GM13977 (cell line): ENCODE data around the gene CMYA5.

Source experiments
- DNase-seq: peaks from one replicate; pipeline ENCODE4 v3.0.0; 2012; ENCODE audit warnings: low spot score
- in situ Hi-C: fragments of 300-500 bp; cut with MboI; formaldehyde crosslinking; loops from one replicate; pipeline ENCODE4 v1.12.0; 2022; ENCODE audit warnings: low sequenced_read_pairs, low pct_unique_long_range_greater_than_20kb, mixed read lengths, inconsistent platforms; ENCODE audit not compliant: unreplicated experiment
- TF ChIP-seq, protein P1 (sequence below): IDR thresholded peaks from 2 replicates; pipeline ENCODE4 v1.5.1; 2012; ENCODE audit warnings: mild to moderate bottlenecking, control low read depth; ENCODE audit not compliant: insufficient read depth; ENCODE audit errors: extremely low read depth, missing control alignments

Gene CMYA5

DNA sequence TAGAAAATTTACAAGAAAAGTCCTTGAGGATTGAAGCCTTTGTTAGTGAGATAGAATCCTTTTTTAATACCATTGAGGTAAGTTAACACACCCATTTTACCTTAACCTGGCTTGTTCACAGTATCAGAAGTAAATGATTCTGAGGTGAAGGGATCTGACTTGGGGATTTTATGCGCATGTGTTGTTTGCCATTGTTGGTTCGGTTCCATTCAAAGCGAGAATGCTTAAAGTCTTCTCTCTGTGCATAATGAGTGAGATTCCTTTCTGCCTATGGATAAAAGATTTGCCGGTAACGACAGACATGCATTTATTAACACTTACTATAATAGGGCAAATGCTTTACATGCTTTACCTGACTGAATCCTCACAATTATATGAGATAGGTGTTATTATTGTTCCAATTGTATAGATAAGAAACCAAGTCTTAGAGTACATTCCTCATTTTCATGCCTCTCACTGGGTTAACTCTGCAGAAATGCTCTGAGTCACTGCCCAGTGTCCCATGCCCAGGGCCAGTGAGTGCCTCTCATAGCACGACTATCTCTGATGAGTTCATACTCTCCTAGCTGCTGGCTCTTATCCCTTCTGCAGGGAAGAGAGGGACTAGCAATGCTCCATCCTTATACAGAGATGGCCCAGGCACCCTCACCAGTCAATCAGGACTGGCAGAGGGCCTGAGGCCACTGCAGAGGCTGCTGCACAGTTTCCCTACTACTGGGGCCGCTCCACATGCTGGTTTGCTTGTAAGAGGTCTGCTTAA is 54.4 kb downstream of the CMYA5 start:
- TF ChIP-seq, protein P1, sequence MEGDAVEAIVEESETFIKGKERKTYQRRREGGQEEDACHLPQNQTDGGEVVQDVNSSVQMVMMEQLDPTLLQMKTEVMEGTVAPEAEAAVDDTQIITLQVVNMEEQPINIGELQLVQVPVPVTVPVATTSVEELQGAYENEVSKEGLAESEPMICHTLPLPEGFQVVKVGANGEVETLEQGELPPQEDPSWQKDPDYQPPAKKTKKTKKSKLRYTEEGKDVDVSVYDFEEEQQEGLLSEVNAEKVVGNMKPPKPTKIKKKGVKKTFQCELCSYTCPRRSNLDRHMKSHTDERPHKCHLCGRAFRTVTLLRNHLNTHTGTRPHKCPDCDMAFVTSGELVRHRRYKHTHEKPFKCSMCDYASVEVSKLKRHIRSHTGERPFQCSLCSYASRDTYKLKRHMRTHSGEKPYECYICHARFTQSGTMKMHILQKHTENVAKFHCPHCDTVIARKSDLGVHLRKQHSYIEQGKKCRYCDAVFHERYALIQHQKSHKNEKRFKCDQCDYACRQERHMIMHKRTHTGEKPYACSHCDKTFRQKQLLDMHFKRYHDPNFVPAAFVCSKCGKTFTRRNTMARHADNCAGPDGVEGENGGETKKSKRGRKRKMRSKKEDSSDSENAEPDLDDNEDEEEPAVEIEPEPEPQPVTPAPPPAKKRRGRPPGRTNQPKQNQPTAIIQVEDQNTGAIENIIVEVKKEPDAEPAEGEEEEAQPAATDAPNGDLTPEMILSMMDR = no peak
- in situ Hi-C loops = no loop called here
- no peak for DNase-seq

DNA sequence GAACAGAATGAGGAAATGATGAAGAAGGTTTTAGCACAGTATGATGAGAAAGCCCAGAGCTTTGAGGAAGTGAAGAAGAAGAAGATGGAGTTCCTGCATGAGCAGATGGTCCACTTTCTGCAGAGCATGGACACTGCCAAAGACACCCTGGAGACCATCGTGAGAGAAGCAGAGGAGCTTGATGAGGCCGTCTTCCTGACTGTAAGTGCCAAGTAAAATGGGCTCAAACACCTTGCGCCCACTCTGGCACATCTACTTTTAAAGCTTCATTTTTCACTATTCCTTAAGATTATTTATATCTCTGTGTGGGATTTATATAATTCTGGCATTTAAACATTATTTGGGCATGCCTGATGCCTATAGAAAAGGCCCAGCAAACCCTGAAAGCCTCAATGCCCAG is 55.6 kb downstream of the CMYA5 start:
- TF ChIP-seq, protein P1 = no peak
- in situ Hi-C loops = no loop called here
- DNase-seq = no peak

DNA sequence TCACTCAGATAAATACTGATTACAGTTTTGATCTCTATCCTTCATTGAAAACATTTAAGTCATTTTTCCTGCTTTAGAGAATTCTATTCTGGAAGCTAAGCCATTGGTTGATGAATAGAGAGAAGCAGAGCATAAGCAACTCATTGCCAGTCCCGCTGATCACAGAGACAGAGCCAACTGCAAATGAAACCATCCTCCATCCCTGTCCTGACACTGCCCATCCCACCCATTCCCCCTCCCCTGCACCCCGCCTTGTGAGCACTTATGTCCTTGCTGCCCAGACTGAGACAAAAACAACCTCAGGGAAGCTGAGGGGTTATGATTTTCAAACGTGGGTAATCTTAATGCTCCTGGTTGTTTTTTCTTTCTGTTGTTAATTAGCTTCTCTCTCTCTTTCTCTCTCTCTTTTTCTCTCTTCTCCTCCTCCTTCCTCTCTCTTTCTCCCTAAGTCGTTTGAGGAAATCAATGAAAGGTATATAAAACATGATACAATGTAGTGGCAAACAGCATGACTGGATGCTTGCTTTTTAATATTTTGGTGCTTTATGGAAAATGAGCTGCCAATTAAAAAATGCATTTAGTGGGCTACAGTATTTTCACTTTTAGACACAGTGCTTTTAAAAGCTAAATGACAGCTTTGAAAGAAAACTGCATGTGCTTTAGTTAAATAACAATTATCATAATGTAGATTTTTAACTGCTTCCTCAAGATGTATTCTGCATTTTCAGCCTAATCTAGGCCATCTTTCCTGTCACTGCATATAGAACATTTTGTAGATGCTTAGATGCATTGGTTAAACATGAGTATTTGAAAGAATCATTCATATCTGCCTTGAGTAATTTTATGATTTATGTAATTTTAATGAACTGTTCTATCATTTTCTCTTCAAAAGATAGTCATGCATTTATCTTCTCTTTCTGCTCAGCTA is 57.3 kb downstream of the CMYA5 start:
- DNase-seq = no peak
- TF ChIP-seq, protein P1 = no peak

GRCh38 chr5:79750611-79751510 is 61.2 kb downstream of the CMYA5 start:
- in situ Hi-C loops = no loop called here
- DNase-seq = no peak
- TF ChIP-seq, protein P1 = no peak

More for the DNA sequence above, 57.3 kb downstream of the CMYA5 start:
- in situ Hi-C loops = no loop called here

DNA sequence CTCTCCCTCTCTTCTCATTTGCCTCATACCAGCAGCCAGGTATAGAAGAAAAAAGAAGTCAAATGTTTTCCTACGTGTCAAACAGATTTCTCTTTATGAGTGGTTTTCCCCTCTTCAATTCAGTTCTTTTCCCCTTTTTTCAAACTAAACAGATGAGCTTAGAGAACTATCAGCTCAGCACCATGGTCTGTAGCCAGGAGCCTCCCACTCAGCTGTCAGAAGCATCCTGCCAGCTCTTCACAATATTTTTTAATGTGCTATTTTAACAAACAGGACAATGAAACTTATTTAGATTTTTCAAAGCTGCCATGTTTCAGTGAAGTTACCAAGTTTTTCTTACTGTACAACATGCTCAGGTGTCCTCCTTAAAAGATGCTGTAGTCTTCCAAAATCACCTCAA is 63.5 kb downstream of the CMYA5 start:
- TF ChIP-seq, protein P1 = no peak
- in situ Hi-C loops = no loop called here

More for the DNA sequence above, 63.5 kb downstream of the CMYA5 start:
- no peak for DNase-seq
